ENCODE data around the gene NR4A3. TPM values are rescaled to one million over a fixed set of nuclear protein-coding genes. Genes with fewer than 3 reads are reported as not detected.
A peak's percentile ranks its signal among the peaks of the same experiment; 100 is the strongest.

NR4A3 gene
- polyA plus RNA-seq, 12 donors = 0.52 to 2.8 (median 0.88) TPM; not detected in 1

DNA sequence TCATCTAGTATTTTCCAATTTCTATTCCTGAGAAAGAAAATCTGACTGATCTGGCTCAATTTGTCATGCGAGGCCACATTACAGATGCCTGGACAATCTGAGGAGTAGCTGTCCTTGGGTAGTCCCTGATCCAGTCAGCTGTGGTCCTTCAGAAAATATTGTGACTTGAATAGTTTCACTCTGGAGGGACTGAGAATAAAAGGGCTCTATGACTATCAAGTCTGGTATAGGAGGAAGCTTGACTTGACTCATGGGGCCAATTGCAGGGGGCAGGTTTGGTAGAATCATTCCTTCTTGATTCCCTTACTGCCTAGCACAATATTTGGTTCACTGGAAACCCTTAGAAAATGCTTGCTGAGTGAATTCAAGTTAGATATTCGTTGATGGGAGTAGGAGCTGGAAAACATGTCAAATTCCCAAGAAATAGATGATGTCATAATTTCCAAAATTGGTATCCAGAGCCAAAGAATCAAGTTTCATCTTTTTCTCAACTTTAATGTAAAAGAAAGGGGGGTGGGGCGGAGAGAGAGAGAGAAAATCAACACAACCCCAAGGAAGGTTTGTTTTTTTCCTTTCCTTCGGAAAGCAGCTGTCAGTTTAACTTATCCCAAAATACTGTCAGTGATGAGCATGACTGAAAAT lies 52.4 kb downstream of the NR4A3 start:
- DNase-seq = no peak

DNA sequence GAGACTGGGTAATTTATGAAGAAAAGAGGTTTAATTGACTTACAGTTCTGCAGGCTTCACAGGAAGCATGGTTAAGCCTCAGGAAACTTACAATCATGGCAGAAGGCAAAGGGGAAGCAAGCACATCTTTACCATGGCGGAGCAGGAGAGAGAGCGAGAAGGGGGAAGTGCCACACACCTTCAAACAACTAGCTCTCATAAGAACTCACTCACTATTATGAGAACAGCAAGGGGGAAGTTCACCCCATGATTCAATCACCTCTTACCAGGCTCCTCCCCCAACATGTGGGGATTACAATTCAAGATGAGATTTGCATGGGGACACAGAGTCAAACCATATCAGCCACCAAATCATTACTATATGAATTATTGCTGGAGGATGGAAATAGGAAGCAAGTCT lies 54.5 kb downstream of the NR4A3 start:
- no peak for DNase-seq

DNA sequence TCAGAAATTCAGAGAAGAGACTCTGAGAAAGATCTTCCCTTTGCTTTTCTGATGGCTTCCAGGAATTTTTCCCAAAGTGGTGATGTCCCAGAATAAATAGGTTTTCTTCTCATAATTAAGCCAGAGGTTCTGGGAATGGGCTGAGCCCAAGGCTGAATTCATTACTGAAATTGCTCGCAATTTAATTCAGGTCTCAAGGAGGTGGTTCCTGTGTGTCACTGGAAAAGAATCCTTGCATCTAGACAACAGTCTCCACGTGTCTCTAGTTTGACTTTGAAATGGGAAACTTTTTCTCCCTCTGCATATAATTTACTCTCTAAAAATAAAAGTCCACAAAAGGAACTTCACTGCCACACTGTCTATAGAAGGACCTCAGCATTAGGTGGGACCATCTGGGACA lies 57.0 kb downstream of the NR4A3 start:
- no peak for DNase-seq

DNA sequence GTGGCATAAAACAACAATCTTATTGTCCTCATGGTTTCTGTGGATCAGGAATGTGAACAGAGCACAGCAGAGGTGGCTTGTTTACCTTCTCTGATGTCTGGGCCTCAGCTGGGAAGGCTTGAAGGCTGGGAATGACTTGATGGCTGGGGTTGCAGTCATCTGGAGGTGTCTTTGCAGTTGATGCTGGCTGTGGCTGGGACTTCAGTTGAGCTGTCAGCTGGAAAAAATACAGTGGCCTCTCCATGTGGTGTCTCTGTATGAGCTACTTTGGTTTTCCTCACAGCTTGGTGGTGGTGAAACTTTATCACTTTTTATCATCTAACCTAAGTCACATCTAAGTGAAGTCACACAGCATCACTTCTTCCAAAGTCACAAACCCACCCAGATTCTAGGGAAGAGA lies 60.1 kb downstream of the NR4A3 start:
- DNase-seq = no peak

DNA sequence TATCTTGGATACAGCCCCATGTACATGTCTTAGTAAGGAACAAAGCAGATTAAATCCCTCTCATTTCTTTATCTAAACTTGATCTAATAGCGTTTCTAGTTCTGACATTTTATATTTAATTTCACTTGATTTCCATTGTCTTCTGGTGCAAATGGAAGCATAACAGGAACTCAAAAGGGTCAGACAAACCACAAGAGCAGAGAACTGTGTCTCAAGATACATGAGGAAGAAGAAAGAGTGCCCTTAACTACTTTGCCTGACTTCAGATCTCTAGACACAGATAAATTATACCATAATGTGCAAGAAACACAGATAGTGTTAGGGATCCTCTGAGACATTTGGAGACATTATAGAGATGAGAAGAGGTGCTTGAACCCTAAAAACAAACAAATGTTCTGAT lies 64.1 kb downstream of the NR4A3 start:
- no peak for DNase-seq

DNA sequence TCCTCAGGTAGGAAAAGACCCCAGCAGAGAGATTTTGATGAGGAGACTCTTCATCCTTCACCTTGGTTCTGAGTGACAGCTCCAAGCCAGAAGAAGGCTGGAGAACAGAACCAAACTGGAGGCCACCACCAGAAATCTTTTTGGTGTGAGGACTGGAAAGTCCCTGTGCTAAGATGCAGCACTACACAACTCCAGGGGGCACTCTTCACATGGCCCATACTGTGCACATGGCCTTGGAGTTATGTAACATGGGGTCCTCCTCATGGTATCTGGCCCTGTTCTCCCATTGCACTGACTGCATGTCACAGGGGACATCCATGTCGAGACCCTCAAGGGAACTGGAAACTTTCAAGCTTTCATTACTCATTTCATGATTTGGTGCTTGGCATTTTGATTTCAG lies 67.4 kb downstream of the NR4A3 start:
- DNase-seq = no peak

DNA sequence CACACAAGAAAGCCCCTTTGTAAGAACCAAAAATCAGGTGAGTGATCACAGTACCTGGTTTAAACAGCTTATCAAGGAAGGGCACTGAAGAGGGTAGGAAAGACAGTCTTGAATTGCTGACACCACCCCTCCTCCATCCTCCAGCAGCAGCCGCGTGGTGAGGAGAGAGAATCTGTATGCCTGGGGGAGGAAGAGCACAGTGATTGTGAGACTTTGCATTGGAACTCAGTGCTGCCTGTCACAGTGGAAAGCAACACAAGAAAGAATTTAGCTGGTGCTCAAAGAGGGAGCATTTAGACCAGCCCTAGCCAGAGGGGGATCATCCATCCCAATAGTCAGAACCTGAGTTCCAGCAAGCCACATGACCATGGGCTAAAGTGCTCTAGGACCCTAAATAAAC lies 73.1 kb downstream of the NR4A3 start:
- no peak for DNase-seq

DNA sequence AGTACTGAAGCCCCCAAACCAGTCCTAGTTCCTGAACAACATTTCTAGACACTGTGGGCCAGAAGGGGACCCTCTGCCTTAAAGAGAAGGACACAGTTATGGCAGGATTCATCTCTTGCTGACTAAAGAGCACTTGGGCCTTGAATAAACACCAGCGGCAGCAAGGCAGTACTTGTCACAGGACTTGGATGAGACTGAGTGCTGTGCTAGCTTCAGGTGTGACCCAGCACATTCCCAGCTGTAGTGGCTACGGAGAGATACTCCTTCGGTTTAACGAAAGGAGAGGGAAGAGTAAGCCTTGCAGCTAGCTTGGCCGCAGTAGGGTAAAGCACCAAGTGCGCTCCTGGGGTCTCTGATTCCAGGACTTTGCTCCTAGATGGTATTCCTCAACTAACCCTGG lies 73.8 kb downstream of the NR4A3 start:
- no peak for DNase-seq

DNA sequence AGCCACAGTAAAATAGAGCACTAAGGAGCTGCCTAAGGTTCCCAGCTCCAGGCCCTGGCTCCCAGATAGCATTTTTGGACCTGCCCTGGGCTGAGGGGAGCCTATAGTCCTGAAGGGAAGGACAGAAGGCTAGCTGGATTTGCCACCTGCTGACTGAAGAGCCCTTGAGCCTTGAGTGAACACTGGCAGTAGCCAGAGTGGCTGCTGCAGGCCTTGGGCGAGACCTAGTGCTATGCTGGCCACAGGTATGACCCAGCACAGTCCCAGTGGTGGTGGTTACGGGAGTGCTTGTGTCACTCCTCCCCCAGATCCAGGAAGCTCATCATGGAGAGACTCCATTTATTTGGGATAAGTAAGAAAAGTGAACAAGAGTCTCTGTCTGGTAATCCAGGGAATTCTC lies 74.4 kb downstream of the NR4A3 start:
- DNase-seq = no peak

DNA sequence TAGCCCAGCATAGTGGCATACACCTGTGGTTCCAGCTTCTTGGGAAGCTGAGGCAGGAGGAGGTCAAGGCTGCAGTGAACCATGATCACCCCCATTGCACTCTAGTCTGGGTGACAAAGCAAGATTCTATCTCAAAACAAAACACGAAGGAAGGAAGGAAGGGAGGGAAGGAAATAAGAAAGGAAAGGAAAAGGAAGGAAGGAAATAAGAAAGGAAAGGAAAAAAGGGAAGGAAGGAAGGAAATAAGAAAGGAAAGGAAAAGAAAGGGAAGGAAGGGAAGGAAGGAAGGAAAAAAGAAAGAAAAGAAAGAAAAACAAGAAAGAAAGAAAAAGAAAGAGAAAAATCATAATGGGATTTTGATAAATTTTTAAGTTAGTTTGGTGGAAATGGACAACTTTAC lies 81.7 kb downstream of the NR4A3 start:
- DNase-seq = no peak

DNA sequence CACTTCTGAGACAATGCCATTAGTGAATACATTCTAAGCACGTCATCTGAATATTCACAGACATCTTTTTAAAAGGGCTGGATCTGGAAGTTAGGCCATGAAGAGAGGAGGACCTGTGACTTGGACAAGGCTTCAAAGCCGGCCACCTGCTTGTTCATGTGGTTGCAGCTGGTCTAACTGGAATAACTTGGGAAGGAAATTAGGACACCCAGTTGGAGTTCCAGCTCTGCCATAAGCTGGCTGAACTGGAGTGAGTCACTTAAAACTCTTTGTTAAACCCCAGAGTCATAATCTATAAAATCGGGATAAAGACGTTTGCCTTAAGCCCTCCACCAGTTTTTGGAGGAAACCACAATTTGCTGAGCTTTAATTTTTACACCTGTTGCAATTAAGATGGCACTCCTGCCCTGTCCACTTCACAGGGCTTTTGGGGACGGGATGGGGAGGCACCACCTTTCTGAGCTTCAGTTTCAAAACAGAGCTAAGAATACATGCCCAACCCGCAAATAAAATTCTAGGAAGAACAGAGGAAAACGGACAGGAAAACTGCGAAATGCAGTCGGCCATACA lies 84.2 kb downstream of the NR4A3 start:
- no peak for DNase-seq

DNA sequence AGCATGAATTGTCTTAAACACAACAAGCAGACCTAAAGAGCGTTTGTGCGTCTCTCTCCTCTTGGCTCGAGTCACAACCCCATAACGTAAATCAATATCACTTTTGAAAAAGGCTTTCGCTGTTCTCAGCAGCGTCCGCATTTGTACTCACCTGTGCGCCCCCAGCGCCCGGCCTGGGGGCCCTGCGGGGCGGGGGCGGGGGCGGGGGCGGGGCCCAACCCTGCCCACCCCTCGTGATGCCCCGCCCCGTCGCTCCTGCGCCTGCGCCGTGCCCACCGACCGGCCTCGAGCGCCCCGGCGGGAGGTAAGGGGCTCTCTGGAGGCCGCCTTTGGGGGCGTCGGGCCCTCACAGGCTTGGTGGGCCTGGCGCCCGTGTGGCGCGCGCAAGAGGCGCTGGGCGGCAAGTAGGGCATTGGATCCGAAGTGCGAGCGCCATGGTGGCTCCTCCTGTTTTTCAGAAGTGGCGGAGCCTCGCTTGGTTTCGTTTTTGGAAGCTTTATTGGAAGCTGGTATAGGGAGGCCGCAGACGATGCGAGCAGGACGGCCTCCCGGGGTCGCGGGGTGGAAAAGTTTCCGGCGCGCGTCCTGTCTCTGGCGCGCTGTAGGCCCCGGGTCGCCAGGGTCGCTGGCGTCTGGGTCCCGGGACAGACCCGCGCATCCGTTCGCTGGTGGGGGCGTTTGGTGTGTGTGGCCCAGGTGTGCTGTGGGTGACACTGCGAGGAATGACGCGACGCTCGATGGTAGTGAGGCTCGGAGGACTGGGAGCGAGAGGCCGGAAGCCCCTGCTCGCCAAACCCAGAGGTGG lies 84.9 kb downstream of the NR4A3 start, which contains the start of gene STX17:
TSS of gene STX17 (plus strand) at position 252 of the 805 bp plus-strand sequence. CDS start 8,586 bp downstream, outside the sequence.
- DNase-seq = peak; percentile 77

DNA sequence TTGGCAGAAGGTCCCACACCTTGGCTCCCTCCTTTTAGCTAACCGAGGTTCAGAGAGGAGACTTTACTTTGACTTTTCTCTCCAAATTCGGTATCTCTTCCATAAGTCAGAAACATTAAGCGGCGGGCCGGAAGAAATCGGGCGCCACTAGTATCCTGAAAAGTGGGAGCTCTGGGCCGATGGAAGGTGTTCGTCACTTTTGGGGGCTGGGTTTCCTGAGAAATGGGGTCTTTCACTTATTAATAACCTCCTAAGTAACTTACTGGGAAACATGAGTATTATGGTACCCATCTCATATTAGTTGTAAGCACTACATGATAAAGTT lies 85.5 kb downstream of the NR4A3 start:
- DNase-seq = no peak

DNA sequence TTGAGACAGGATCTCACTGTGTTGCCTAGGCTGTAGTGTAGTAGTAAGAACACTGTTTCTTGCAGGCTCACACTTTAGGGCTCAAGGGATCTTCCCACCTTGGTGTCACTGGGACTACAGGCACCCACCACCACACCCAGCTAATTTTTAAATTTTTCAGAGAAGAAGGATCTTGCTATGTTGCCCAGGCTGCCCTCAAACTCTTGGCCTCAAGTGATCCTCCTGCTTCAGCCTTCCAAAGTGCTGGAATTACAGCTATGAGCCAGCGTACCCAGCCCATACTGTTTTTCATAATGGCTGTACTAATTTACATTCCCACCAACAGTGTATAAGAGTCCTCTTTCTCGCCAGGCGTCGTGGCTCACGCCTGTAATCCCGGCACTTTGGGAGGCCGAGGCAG lies 89.9 kb downstream of the NR4A3 start:
- DNase-seq = no peak

Other genes starting within 250 kb of the NR4A3 start
- gene STX17, start 84.8 kb downstream of the NR4A3 start, polyA plus RNA-seq (ENCODE audit: insufficient read length in 12 of 12) = 10 to 100 TPM in 11 of 12 donors, not detected in 1; 12.5 to 21.0 (median 17.8) TPM